GM12878 (cell line): Measurements from ENCODE around the gene STK38.

Experiments used
- ETV6 ChIP-seq, 2 experiments: fragments of 450-650 bp in 1 of 2; IDR thresholded peaks in 1 of 2; conservative IDR thresholded peaks in 1 of 2; 2 replicates each; pipeline ENCODE4 v1.6.1; 2014; ENCODE audit warnings: antibody characterized with exemption in 1 of 2, borderline replicate concordance in 1 of 2, low read depth in 1 of 2, mild to moderate bottlenecking in 1 of 2, moderate library complexity in 1 of 2
- JUNB ChIP-seq: IDR thresholded peaks from 2 replicates; pipeline ENCODE4 v1.6.1; 2016; ENCODE audit warnings: antibody characterized with exemption, mild to moderate bottlenecking
- MEF2A ChIP-seq: IDR thresholded peaks from 2 replicates; pipeline ENCODE4 v1.6.1; 2011; ENCODE audit warnings: low read depth, mild to moderate bottlenecking, low read length, moderate library complexity; ENCODE audit not compliant: insufficient read depth
- NFIC ChIP-seq: IDR thresholded peaks from 2 replicates; pipeline ENCODE4 v1.6.1; 2012; ENCODE audit warnings: low read depth, mild to moderate bottlenecking, inconsistent platforms, low read length, moderate library complexity
- POLR2A ChIP-seq: IDR thresholded peaks from 2 replicates; pipeline ENCODE4 v1.6.1; 2011; ENCODE audit warnings: low read depth, mild to moderate bottlenecking, low read length
- SKIL ChIP-seq: fragments of 450-650 bp; IDR thresholded peaks from 2 replicates; pipeline ENCODE4 v1.6.1; 2017; ENCODE audit warnings: mild to moderate bottlenecking, low read depth, inconsistent platforms; ENCODE audit not compliant: poor library complexity, severe bottlenecking
- ZNF217 ChIP-seq: fragments of 450-650 bp; IDR thresholded peaks from 2 replicates; pipeline ENCODE4 v1.6.1; 2017; ENCODE audit warnings: antibody characterized with exemption, mild to moderate bottlenecking
- ZSCAN29 ChIP-seq: fragments of 450-650 bp; IDR thresholded peaks from 2 replicates; pipeline ENCODE4 v1.6.1; 2017; ENCODE audit warnings: mild to moderate bottlenecking, moderate library complexity
- TF ChIP-seq, protein P1 (sequence below), 3 experiments: IDR thresholded peaks in 2 of 3; conservative IDR thresholded peaks in 1 of 3; 2 replicates each; pipeline ENCODE4 v1.5.1; 2011; ENCODE audit warnings: low read depth in 3 of 3, low read length in 3 of 3, mild to moderate bottlenecking in 3 of 3, control low read depth in 2 of 3, moderate library complexity in 2 of 3, inconsistent platforms in 1 of 3, mixed read lengths in 1 of 3; ENCODE audit not compliant: control insufficient read depth in 2 of 3, insufficient read depth in 1 of 3; ENCODE audit errors: extremely low read depth in 1 of 3
- TF ChIP-seq, protein P2 (sequence below): IDR thresholded peaks from 2 replicates; pipeline ENCODE4 v1.6.1; 2012; ENCODE audit warnings: low read depth, low read length, improper control_type of control experiment

DNA sequence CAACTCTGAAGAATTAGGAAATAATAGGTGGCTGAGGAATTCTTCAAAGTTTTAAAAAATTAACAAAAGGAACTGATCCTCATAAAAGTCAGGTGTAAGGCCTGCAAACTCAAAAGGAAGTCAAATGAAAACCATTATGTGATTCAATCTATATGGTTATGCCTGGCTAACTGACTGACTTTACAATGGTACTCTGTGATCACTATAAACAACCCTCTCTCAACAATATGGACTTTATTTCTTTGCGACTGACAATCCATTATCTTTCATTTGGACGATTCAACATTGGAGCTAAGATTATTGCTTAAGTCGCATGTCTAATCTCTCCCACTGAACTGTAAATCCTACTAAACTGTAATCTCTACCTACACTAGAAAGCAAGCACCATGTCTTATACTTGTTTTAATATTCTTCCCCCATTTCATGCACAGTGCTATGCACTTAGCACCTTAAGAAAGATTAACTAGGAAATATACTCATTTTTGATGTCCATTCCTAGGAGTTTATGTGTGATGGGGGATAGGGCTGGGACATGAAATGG lies 1.4 kb downstream of the STK38 start:
- no peak for TF ChIP-seq POLR2A
- no peak for TF ChIP-seq NFIC
- TF ChIP-seq SKIL, result no peak
- no peak for TF ChIP-seq ZSCAN29
- TF ChIP-seq MEF2A, result no peak
- TF ChIP-seq, protein P1, sequence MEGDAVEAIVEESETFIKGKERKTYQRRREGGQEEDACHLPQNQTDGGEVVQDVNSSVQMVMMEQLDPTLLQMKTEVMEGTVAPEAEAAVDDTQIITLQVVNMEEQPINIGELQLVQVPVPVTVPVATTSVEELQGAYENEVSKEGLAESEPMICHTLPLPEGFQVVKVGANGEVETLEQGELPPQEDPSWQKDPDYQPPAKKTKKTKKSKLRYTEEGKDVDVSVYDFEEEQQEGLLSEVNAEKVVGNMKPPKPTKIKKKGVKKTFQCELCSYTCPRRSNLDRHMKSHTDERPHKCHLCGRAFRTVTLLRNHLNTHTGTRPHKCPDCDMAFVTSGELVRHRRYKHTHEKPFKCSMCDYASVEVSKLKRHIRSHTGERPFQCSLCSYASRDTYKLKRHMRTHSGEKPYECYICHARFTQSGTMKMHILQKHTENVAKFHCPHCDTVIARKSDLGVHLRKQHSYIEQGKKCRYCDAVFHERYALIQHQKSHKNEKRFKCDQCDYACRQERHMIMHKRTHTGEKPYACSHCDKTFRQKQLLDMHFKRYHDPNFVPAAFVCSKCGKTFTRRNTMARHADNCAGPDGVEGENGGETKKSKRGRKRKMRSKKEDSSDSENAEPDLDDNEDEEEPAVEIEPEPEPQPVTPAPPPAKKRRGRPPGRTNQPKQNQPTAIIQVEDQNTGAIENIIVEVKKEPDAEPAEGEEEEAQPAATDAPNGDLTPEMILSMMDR (IDR thresholded peaks at IDR 0.05 in 2 of 3, conservative IDR thresholded peaks at IDR 0.05 in 1 of 3; ENCODE audit: control insufficient read depth in 2 of 3, extremely low read depth in 1 of 3, insufficient read depth in 1 of 3, low read depth in 3 of 3, low read length in 3 of 3), result no peak
- no peak for TF ChIP-seq ETV6 (conservative IDR thresholded peaks at IDR 0.05 in 1 of 2, IDR thresholded peaks at IDR 0.05 in 1 of 2; ENCODE audit: borderline replicate concordance in 1 of 2, low read depth in 1 of 2)
- TF ChIP-seq, protein P2, sequence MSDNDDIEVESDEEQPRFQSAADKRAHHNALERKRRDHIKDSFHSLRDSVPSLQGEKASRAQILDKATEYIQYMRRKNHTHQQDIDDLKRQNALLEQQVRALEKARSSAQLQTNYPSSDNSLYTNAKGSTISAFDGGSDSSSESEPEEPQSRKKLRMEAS, result no peak
- TF ChIP-seq JUNB, result no peak
- no peak for TF ChIP-seq ZNF217
